MM.1S (cell line): ENCODE measurements around the gene LAMC1.

Experiments
- DNase-seq: peaks from one replicate; pipeline ENCODE4 v3.0.0-alpha.2; 2015
- H2AFZ ChIP-seq: fragments of 300-600 bp; sonication (generic); 2 replicates; pipeline ENCODE4 v1.6.0; 2016; ENCODE audit warnings: antibody characterized with exemption, low read length
- H3F3A ChIP-seq: fragments of 300-600 bp; sonication (generic); 2 replicates; pipeline ENCODE4 v1.6.1; 2016; ENCODE audit warnings: mild to moderate bottlenecking, antibody characterized with exemption, low read length, moderate library complexity, mixed read lengths; ENCODE audit not compliant: insufficient read depth
- H3K27ac ChIP-seq: fragments of 300-600 bp; sonication (generic); 2 replicates; pipeline ENCODE4 v1.5.1; 2016; ENCODE audit warnings: mild to moderate bottlenecking, low read length
- H3K27me3 ChIP-seq: fragments of 300-600 bp; sonication (generic); replicated peaks from 2 replicates; pipeline ENCODE4 v1.6.0; 2016; ENCODE audit warnings: low read length; ENCODE audit not compliant: insufficient read depth
- H3K36me3 ChIP-seq: fragments of 300-600 bp; sonication (generic); replicated peaks from 2 replicates; pipeline ENCODE4 v1.6.1; 2016; ENCODE audit warnings: mild to moderate bottlenecking, low read length, mixed read lengths; ENCODE audit not compliant: insufficient read depth
- H3K4me1 ChIP-seq: fragments of 300-600 bp; sonication (generic); 2 replicates; pipeline ENCODE4 v1.6.1; 2016; ENCODE audit warnings: low read length, mixed read lengths
- H3K4me2 ChIP-seq: fragments of 300-600 bp; sonication (generic); 2 replicates; pipeline ENCODE4 v1.6.0; 2016; ENCODE audit warnings: low read depth, low read length
- H3K4me3 ChIP-seq: fragments of 300-600 bp; sonication (generic); 2 replicates; pipeline ENCODE4 v1.5.1; 2016; ENCODE audit warnings: low read length, mixed read lengths
- H3K79me2 ChIP-seq: fragments of 300-600 bp; sonication (generic); 2 replicates; pipeline ENCODE4 v1.6.1; 2016; ENCODE audit warnings: mixed run types, low read length, mixed read lengths
- H3K9ac ChIP-seq: fragments of 300-600 bp; sonication (generic); 2 replicates; pipeline ENCODE4 v1.6.1; 2016; ENCODE audit warnings: low read length, mixed read lengths
- H3K9me2 ChIP-seq: fragments of 300-600 bp; sonication (generic); replicated peaks from 2 replicates; pipeline ENCODE4 v1.6.1; 2016; ENCODE audit warnings: mild to moderate bottlenecking, low read length, mixed read lengths; ENCODE audit not compliant: insufficient read depth
- H3K9me3 ChIP-seq: fragments of 300-600 bp; sonication (generic); replicated peaks from 2 replicates; pipeline ENCODE4 v1.6.1; 2016; ENCODE audit warnings: mild to moderate bottlenecking, low read length, mixed read lengths; ENCODE audit not compliant: insufficient read depth
- H4K20me1 ChIP-seq: fragments of 300-600 bp; sonication (generic); 2 replicates; pipeline ENCODE4 v1.6.1; 2016; ENCODE audit warnings: mild to moderate bottlenecking, low read length, moderate library complexity, mixed read lengths; ENCODE audit not compliant: insufficient read depth
- CTCF ChIP-seq: fragments of 300-600 bp; sonication (generic); IDR thresholded peaks from 2 replicates; pipeline ENCODE4 v1.5.1; 2016; ENCODE audit warnings: antibody characterized with exemption, low read length, mixed read lengths
- EZH2 ChIP-seq: fragments of 300-600 bp; sonication (generic); optimal IDR thresholded peaks from 2 replicates; pipeline ENCODE3; 2017; ENCODE audit warnings: low read depth, mild to moderate bottlenecking, antibody characterized with exemption, low read length, mixed read lengths
- EZH2phosphoT487 ChIP-seq: fragments of 300-600 bp; sonication (generic); IDR thresholded peaks from 2 replicates; pipeline ENCODE4 v1.6.1; 2018; ENCODE audit warnings: antibody characterized with exemption, low read length

LAMC1 gene

GRCh38 chr1:183043254-183043653 is 20.0 kb downstream of the LAMC1 start:
- H3K9me3 ChIP-seq: no peaks in the 10 kb centered on the region
- no peaks in the 10 kb centered on the region for H3K36me3 ChIP-seq
- H3K79me2 ChIP-seq: peaks cover 3% of the 10 kb centered on the region; the same call in 1 of the 2 replicates
- no peaks in the 10 kb centered on the region for H3K9me2 ChIP-seq
- H3F3A ChIP-seq: 0 out of 2 replicates have a peak, but pooled peaks cover 2% of the 10 kb centered on the region
- no peak overlapping the region for H3K9ac ChIP-seq
- no peak for TF ChIP-seq EZH2
- TF ChIP-seq EZH2phosphoT487: no peak
- TF ChIP-seq CTCF: no peak
- H2AFZ ChIP-seq: no peak overlapping the region
- H3K4me1 ChIP-seq: peaks cover 22% of the 10 kb centered on the region
- no peak for DNase-seq
- no peaks in the 10 kb centered on the region; the same call in 1 of the 2 replicates for H3K27me3 ChIP-seq
- H3K27ac ChIP-seq: no peak overlapping the region
- H3K4me3 ChIP-seq: no peak overlapping the region
- no peaks in the 10 kb centered on the region for H4K20me1 ChIP-seq
- no peak overlapping the region for H3K4me2 ChIP-seq

- no peak overlapping the region for H3K4me3 ChIP-seq
- no peak for DNase-seq
- H3K27me3 ChIP-seq: no peaks in the 10 kb centered on the region; the same call in 1 of the 2 replicates
- TF ChIP-seq EZH2 (no peak), CTCF (no peak), EZH2phosphoT487 (no peak)
- no peak overlapping the region for H2AFZ ChIP-seq
- no peaks in the 10 kb centered on the region for H3K9me3 ChIP-seq
- H3K9ac ChIP-seq: no peak overlapping the region
- no peaks in the 10 kb centered on the region for H3K36me3 ChIP-seq
- peaks cover 11% of the 10 kb centered on the region for H3F3A ChIP-seq
- H3K4me2 ChIP-seq: no peak overlapping the region
- peaks cover 3% of the 10 kb centered on the region; the same call in 1 of the 2 replicates for H3K79me2 ChIP-seq
- no peak overlapping the region for H3K27ac ChIP-seq
- H3K9me2 ChIP-seq: no peaks in the 10 kb centered on the region
- peaks cover 31% of the 10 kb centered on the region for H3K4me1 ChIP-seq
- no peaks in the 10 kb centered on the region for H4K20me1 ChIP-seq
Observed at GRCh38 chr1:183043872-183044854, 20.9 kb downstream of the LAMC1 start.

GRCh38 chr1:183044893-183045649 is 21.9 kb downstream of the LAMC1 start:
- no peaks in the 10 kb centered on the region for H4K20me1 ChIP-seq
- H3K4me1 ChIP-seq: peaks cover 34% of the 10 kb centered on the region
- peaks cover 3% of the 10 kb centered on the region; the same call in 1 of the 2 replicates for H3K79me2 ChIP-seq
- no peak for DNase-seq
- H3K9me2 ChIP-seq: no peaks in the 10 kb centered on the region
- TF ChIP-seq CTCF (no peak), EZH2 (no peak), EZH2phosphoT487 (no peak)
- no peak overlapping the region for H2AFZ ChIP-seq
- H3F3A ChIP-seq: peaks cover 11% of the 10 kb centered on the region
- H3K27me3 ChIP-seq: no peaks in the 10 kb centered on the region; the same call in 1 of the 2 replicates
- H3K4me2 ChIP-seq: no peak overlapping the region
- no peaks in the 10 kb centered on the region for H3K9me3 ChIP-seq
- no peaks in the 10 kb centered on the region for H3K36me3 ChIP-seq
- no peak overlapping the region for H3K9ac ChIP-seq
- no peak overlapping the region for H3K4me3 ChIP-seq
- no peak overlapping the region for H3K27ac ChIP-seq
